OCI-M2 (cell line): ENCODE measurements around the gene GGT1.
A peak's percentile ranks its signal among the peaks of the same experiment; 100 is the strongest.
"Not testable (repeated sequence)": the region's sequence is repeated elsewhere in the genome, so short reads cannot be mapped to it uniquely, and the experiment has no call there.

Experiments used
- DNase-seq: peaks from one replicate; lab custom pipeline; 2025; ENCODE audit not compliant: unreplicated experiment; lab: John Stamatoyannopoulos, UW

The GGT1 gene

GRCh38 chr22:24602847-24603769 lies at the start of gene GGT1:
GGT1 (plus strand) TSS chr22:24603193; CDS start chr22:24611082, 7,889 bp downstream.
- not testable (repeated sequence) for DNase-seq

GRCh38 chr22:24553597-24554312 lies 49.2 kb upstream of the GGT1 start:
- DNase-seq = no peak

- DNase-seq = no peak
Observed at GRCh38 chr22:24554313-24555164, 48.5 kb upstream of the GGT1 start, which contains the start of gene GUCD1. GUCD1 (minus strand) TSS chr22:24555138; CDS start chr22:24554991, 147 bp downstream.

GRCh38 chr22:24555165-24556039 lies 47.6 kb upstream of the GGT1 start, which contains the start of gene SNRPD3:
SNRPD3 (plus strand) TSS chr22:24555999; CDS start chr22:24557675, 1,676 bp downstream.
- DNase-seq = peak; percentile 80

- DNase-seq = no peak
Observed at GRCh38 chr22:24559471-24559870, 43.5 kb upstream of the GGT1 start.

- no peak for DNase-seq
Observed at GRCh38 chr22:24563246-24563645, 39.7 kb upstream of the GGT1 start.

- DNase-seq = no peak
Observed at GRCh38 chr22:24564376-24565058, 38.5 kb upstream of the GGT1 start.

- DNase-seq = no peak
Observed at GRCh38 chr22:24565077-24565476, 37.9 kb upstream of the GGT1 start.

- no peak for DNase-seq
Observed at GRCh38 chr22:24566899-24567511, 36.0 kb upstream of the GGT1 start.

GRCh38 chr22:24567668-24568067 lies 35.3 kb upstream of the GGT1 start:
- DNase-seq = no peak

- no peak for DNase-seq
Observed at GRCh38 chr22:24571266-24571665, 31.7 kb upstream of the GGT1 start.

- DNase-seq = no peak
Observed at GRCh38 chr22:24576778-24577177, 26.2 kb upstream of the GGT1 start.

GRCh38 chr22:24578355-24579257 lies 24.4 kb upstream of the GGT1 start:
- no peak for DNase-seq

- no peak for DNase-seq
Observed at GRCh38 chr22:24579258-24579601, 23.8 kb upstream of the GGT1 start.

- no peak for DNase-seq
Observed at GRCh38 chr22:24580276-24580675, 22.7 kb upstream of the GGT1 start.

- DNase-seq = no peak
Observed at GRCh38 chr22:24582056-24582814, 20.8 kb upstream of the GGT1 start.
